Measurements from ENCODE around the gene BACH2. TPM values are rescaled to one million over a fixed set of nuclear protein-coding genes. Genes with fewer than 3 reads are reported as not detected.

Gene BACH2
- polyA plus RNA-seq, 1 donor (not counting 4 experiments of a cell fraction or from before 2014, with no cell fraction given) = 0.50 TPM

- H3K9ac ChIP-seq (ENCODE audit: control insufficient read depth, extremely low read depth, insufficient read depth, low read length) = no peak overlapping the region
- H3K9me1 ChIP-seq (ENCODE audit: control insufficient read depth, extremely low read depth, insufficient read depth, low read length) = no peaks in the 10 kb centered on the region
- H4K20me1 ChIP-seq (ENCODE audit: control insufficient read depth, extremely low read depth, insufficient read depth, low read length) = no peaks in the 10 kb centered on the region
- H3K4me3 ChIP-seq (ENCODE audit: control insufficient read depth in 2 of 3, extremely low read depth in 1 of 3, insufficient read depth in 2 of 3, low read depth in 1 of 3, low read length in 3 of 3) = no peak overlapping the region
- H3K79me2 ChIP-seq (ENCODE audit: control insufficient read depth, insufficient read depth, low read length) = no peaks in the 10 kb centered on the region
- no peaks in the 10 kb centered on the region for H3K9me3 ChIP-seq (ENCODE audit: control insufficient read depth, low read depth, low read length)
- DNase-seq (ENCODE audit: low read depth, low spot score) (no peak), FAIRE-seq (peak; percentile 9)
- dilution Hi-C loops (cut with MboI; ENCODE audit: extremely low pct_ligation_motif_present, low sequenced_read_pairs) = no loop called here
- no peak for TF ChIP-seq CTCF (optimal IDR thresholded peaks at IDR 0.05 in 1 of 3, IDR thresholded peaks at IDR 0.05 in 1 of 3, conservative IDR thresholded peaks at IDR 0.05 in 1 of 3; ENCODE audit: extremely low read depth in 1 of 3, insufficient read depth in 2 of 3, low read length in 3 of 3)
- no peak for TF ChIP-seq EZH2 (IDR thresholded peaks at IDR 0.05; ENCODE audit: low read length)
- H3K4me1 ChIP-seq (ENCODE audit: control insufficient read depth, extremely low read depth, insufficient read depth, low read length) = peaks cover 19% of the 10 kb centered on the region
- H3K27ac ChIP-seq (ENCODE audit: control insufficient read depth, insufficient read depth, low read length) = peak overlapping the region; percentile 38
- no peaks in the 10 kb centered on the region for H3K36me3 ChIP-seq (ENCODE audit: control insufficient read depth in 2 of 2, extremely low read depth in 1 of 2, insufficient read depth in 2 of 2, low read length in 2 of 2)
- no peak overlapping the region for H3K4me2 ChIP-seq (ENCODE audit: control insufficient read depth, extremely low read depth, insufficient read depth, low read depth, low read length)
- H2AFZ ChIP-seq (ENCODE audit: control insufficient read depth, low read length) = no peak overlapping the region
- no peaks in the 10 kb centered on the region for H3K27me3 ChIP-seq (ENCODE audit: control insufficient read depth, extremely low read depth, insufficient read depth, low read length)
These were observed 345.0 kb downstream of the BACH2 start for GRCh38 chr6:89951574-89952104.

DNA sequence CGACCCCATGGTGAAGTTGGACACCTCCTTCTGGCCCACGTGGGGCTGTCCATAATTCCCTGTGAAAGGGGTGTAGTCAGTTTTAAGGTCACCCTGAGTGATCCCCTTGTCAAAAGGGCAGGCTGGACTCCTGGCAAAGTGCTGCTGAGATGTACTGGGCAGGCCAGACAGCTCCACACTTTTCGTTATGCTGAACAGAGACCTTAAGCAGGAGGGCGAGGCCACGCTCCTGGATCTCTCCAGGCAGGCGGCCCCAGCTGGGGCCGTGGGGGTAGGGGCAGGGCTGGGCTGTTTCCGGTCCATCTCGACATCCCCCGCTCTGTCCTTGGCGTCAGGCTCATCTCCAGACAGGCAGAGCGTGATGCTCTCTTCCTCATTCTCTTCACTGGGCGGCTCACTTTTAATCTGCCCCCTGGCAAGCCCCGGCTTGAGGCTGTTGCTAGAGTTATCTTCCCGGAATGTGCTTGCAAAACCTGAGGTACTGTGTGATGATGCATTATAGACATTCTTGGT is 345.7 kb downstream of the BACH2 start:
- Histone ChIP-seq H3K36me3 (ENCODE audit: control insufficient read depth in 2 of 2, extremely low read depth in 1 of 2, insufficient read depth in 2 of 2, low read length in 2 of 2) (no peaks in the 10 kb centered on the region), H3K79me2 (ENCODE audit: control insufficient read depth, insufficient read depth, low read length) (no peaks in the 10 kb centered on the region), H3K4me2 (ENCODE audit: control insufficient read depth, extremely low read depth, insufficient read depth, low read depth, low read length) (peak overlapping the region; percentile 7), H4K20me1 (ENCODE audit: control insufficient read depth, extremely low read depth, insufficient read depth, low read length) (no peaks in the 10 kb centered on the region), H3K9ac (ENCODE audit: control insufficient read depth, extremely low read depth, insufficient read depth, low read length) (no peak overlapping the region), H3K4me3 (ENCODE audit: control insufficient read depth in 2 of 3, extremely low read depth in 1 of 3, insufficient read depth in 2 of 3, low read depth in 1 of 3, low read length in 3 of 3) (no peak overlapping the region), H3K27ac (ENCODE audit: control insufficient read depth, insufficient read depth, low read length) (peak overlapping the region; percentile 42), H3K9me3 (ENCODE audit: control insufficient read depth, low read depth, low read length) (no peaks in the 10 kb centered on the region), H3K27me3 (ENCODE audit: control insufficient read depth, extremely low read depth, insufficient read depth, low read length) (no peaks in the 10 kb centered on the region), H2AFZ (ENCODE audit: control insufficient read depth, low read length) (no peak overlapping the region), H3K9me1 (ENCODE audit: control insufficient read depth, extremely low read depth, insufficient read depth, low read length) (no peaks in the 10 kb centered on the region), H3K4me1 (ENCODE audit: control insufficient read depth, extremely low read depth, insufficient read depth, low read length) (peaks cover 19% of the 10 kb centered on the region)
- no peak for TF ChIP-seq CTCF (optimal IDR thresholded peaks at IDR 0.05 in 1 of 3, IDR thresholded peaks at IDR 0.05 in 1 of 3, conservative IDR thresholded peaks at IDR 0.05 in 1 of 3; ENCODE audit: extremely low read depth in 1 of 3, insufficient read depth in 2 of 3, low read length in 3 of 3)
- TF ChIP-seq EZH2 (IDR thresholded peaks at IDR 0.05; ENCODE audit: low read length) = no peak
- dilution Hi-C loops (cut with MboI; ENCODE audit: extremely low pct_ligation_motif_present, low sequenced_read_pairs) = no loop called here
- FAIRE-seq (peak; percentile 88), DNase-seq (ENCODE audit: low read depth, low spot score) (peak; percentile 41)

Measured in keratinocyte (primary cell).